SU-DHL-6 (cell line): ENCODE measurements around the gene FAM72D.
"Not testable (repeated sequence)": the region's sequence is repeated elsewhere in the genome, so short reads cannot be mapped to it uniquely, and the experiment has no call there.

Source experiments
- H2AFZ ChIP-seq: fragments of 200-600 bp; sonication (generic); 2 replicates; pipeline ENCODE4 v1.6.1; 2014; ENCODE audit warnings: low read depth, mild to moderate bottlenecking, moderate library complexity, mixed read lengths, antibody characterized with exemption, low read length; ENCODE audit not compliant: severe bottlenecking
- H3F3A ChIP-seq: fragments of 200-600 bp; shearing (Covaris generic); 2 replicates; pipeline ENCODE4 v1.6.0; 2016; ENCODE audit warnings: antibody characterized with exemption, mild to moderate bottlenecking; ENCODE audit not compliant: insufficient read depth
- H3K27ac ChIP-seq: fragments of 200-600 bp; sonication (generic); 2 replicates; pipeline ENCODE4 v1.5.1; 2016; ENCODE audit warnings: low read depth, mild to moderate bottlenecking, low read length, moderate library complexity, mixed read lengths
- H3K27me3 ChIP-seq: fragments of 200-600 bp; sonication (generic), shearing (Covaris generic); 2 replicates; pipeline ENCODE4 v1.6.0; 2014; ENCODE audit warnings: mild to moderate bottlenecking, low read length
- H3K36me3 ChIP-seq: fragments of 200-600 bp; sonication (generic); 2 replicates; pipeline ENCODE4 v1.6.1; 2014; ENCODE audit warnings: mild to moderate bottlenecking, low read length, mixed read lengths
- H3K4me2 ChIP-seq: fragments of 300-600, 200-600 bp; shearing (Covaris generic), sonication (generic); 2 replicates; pipeline ENCODE4 v1.6.0; 2014; ENCODE audit warnings: low read length, low read depth, mild to moderate bottlenecking; ENCODE audit not compliant: poor library complexity, severe bottlenecking
- H3K4me3 ChIP-seq: fragments of 200-600 bp; sonication (generic); 2 replicates; pipeline ENCODE4 v1.5.1; 2014; ENCODE audit warnings: antibody characterized with exemption, low read length, mild to moderate bottlenecking, mixed read lengths; ENCODE audit not compliant: insufficient read depth, poor library complexity, severe bottlenecking
- H3K79me2 ChIP-seq: fragments of 200-600 bp; sonication (generic); 2 replicates; pipeline ENCODE4 v1.6.1; 2014; ENCODE audit warnings: mild to moderate bottlenecking, low read length, moderate library complexity; ENCODE audit not compliant: insufficient read depth
- H3K9ac ChIP-seq: fragments of 200-600 bp; sonication (generic); 2 replicates; pipeline ENCODE4 v1.7.0; 2014; ENCODE audit warnings: mild to moderate bottlenecking, low read length
- H3K9me2 ChIP-seq: fragments of 200-600 bp; sonication (generic); replicated peaks from 2 replicates; pipeline ENCODE4 v1.6.1; 2014; ENCODE audit warnings: low read length; ENCODE audit not compliant: insufficient read depth
- H3K9me3 ChIP-seq: fragments of 200-600 bp; sonication (generic); 2 replicates; pipeline ENCODE4 v1.6.1; 2014; ENCODE audit warnings: low read length, mixed read lengths; ENCODE audit not compliant: insufficient read depth
- H4K20me1 ChIP-seq: fragments of 200-600 bp; sonication (generic); 2 replicates; pipeline ENCODE4 v1.6.1; 2014; ENCODE audit warnings: low read depth, mild to moderate bottlenecking, antibody characterized with exemption, low read length, moderate library complexity, mixed read lengths

FAM72D gene

GRCh38 chr1:145146308-145146707, 50.5 kb downstream of the FAM72D start:
- H3K9me3 ChIP-seq, H4K20me1 ChIP-seq, H3K9ac ChIP-seq, H3F3A ChIP-seq, H3K9me2 ChIP-seq, H3K36me3 ChIP-seq, H2AFZ ChIP-seq, H3K27ac ChIP-seq, H3K27me3 ChIP-seq, H3K4me3 ChIP-seq, H3K4me2 ChIP-seq, H3K79me2 ChIP-seq: not testable (repeated sequence)

GRCh38 chr1:145147172-145147571, 51.4 kb downstream of the FAM72D start:
- not testable (repeated sequence) for H3K9ac ChIP-seq, H3K9me2 ChIP-seq, H3K27ac ChIP-seq, H3K4me3 ChIP-seq, H3K4me2 ChIP-seq, H3K9me3 ChIP-seq, H3K27me3 ChIP-seq, H4K20me1 ChIP-seq, H3K36me3 ChIP-seq, H3K79me2 ChIP-seq, H2AFZ ChIP-seq, H3F3A ChIP-seq

- H3K9me2 ChIP-seq, H3K27me3 ChIP-seq, H4K20me1 ChIP-seq, H3K9ac ChIP-seq, H3F3A ChIP-seq, H3K36me3 ChIP-seq, H3K79me2 ChIP-seq, H3K9me3 ChIP-seq, H3K4me3 ChIP-seq, H3K4me2 ChIP-seq, H3K27ac ChIP-seq, H2AFZ ChIP-seq: not testable (repeated sequence)
Measured at GRCh38 chr1:145155421-145155820, 59.6 kb downstream of the FAM72D start.

- not testable (repeated sequence) for H4K20me1 ChIP-seq, H3K9me3 ChIP-seq, H3K27ac ChIP-seq, H3K27me3 ChIP-seq, H3K9ac ChIP-seq, H3K4me2 ChIP-seq, H3K79me2 ChIP-seq, H3K9me2 ChIP-seq, H3K4me3 ChIP-seq, H3F3A ChIP-seq, H3K36me3 ChIP-seq, H2AFZ ChIP-seq
Measured at GRCh38 chr1:145155873-145156272, 60.1 kb downstream of the FAM72D start.

GRCh38 chr1:145156891-145157610, 61.3 kb downstream of the FAM72D start:
- not testable (repeated sequence) for H3K9ac ChIP-seq, H3K9me2 ChIP-seq, H3K4me3 ChIP-seq, H2AFZ ChIP-seq, H3K4me2 ChIP-seq, H3F3A ChIP-seq, H3K27ac ChIP-seq, H3K9me3 ChIP-seq, H3K79me2 ChIP-seq, H3K27me3 ChIP-seq, H3K36me3 ChIP-seq, H4K20me1 ChIP-seq

- not testable (repeated sequence) for H3K9me3 ChIP-seq, H3K27ac ChIP-seq, H3K36me3 ChIP-seq, H3K4me3 ChIP-seq, H3K9ac ChIP-seq, H3K4me2 ChIP-seq, H3F3A ChIP-seq, H3K79me2 ChIP-seq, H2AFZ ChIP-seq, H3K9me2 ChIP-seq, H3K27me3 ChIP-seq, H4K20me1 ChIP-seq
Measured at GRCh38 chr1:145157715-145158114, 61.9 kb downstream of the FAM72D start.

- H4K20me1 ChIP-seq, H3F3A ChIP-seq, H3K4me2 ChIP-seq, H3K36me3 ChIP-seq, H3K9me3 ChIP-seq, H3K79me2 ChIP-seq, H3K27ac ChIP-seq, H3K9ac ChIP-seq, H3K9me2 ChIP-seq, H3K4me3 ChIP-seq, H2AFZ ChIP-seq, H3K27me3 ChIP-seq: not testable (repeated sequence)
Measured at GRCh38 chr1:145161046-145161752, 65.4 kb downstream of the FAM72D start.
